ENCODE results near the gene TSPYL6.
"Not testable (repeated sequence)": the region's sequence is repeated elsewhere in the genome, so short reads cannot be mapped to it uniquely, and the experiment has no call there.

- TF ChIP-seq, protein P1, sequence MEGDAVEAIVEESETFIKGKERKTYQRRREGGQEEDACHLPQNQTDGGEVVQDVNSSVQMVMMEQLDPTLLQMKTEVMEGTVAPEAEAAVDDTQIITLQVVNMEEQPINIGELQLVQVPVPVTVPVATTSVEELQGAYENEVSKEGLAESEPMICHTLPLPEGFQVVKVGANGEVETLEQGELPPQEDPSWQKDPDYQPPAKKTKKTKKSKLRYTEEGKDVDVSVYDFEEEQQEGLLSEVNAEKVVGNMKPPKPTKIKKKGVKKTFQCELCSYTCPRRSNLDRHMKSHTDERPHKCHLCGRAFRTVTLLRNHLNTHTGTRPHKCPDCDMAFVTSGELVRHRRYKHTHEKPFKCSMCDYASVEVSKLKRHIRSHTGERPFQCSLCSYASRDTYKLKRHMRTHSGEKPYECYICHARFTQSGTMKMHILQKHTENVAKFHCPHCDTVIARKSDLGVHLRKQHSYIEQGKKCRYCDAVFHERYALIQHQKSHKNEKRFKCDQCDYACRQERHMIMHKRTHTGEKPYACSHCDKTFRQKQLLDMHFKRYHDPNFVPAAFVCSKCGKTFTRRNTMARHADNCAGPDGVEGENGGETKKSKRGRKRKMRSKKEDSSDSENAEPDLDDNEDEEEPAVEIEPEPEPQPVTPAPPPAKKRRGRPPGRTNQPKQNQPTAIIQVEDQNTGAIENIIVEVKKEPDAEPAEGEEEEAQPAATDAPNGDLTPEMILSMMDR (IDR thresholded peaks at IDR 0.05; ENCODE audit: low read depth, low read length, poor library complexity, severe bottlenecking): not testable (repeated sequence)
- TF ChIP-seq EZH2phosphoT487 (IDR thresholded peaks at IDR 0.05; ENCODE audit: borderline replicate concordance, low read length): not testable (repeated sequence)
Observed at GRCh38 chr2:54294665-54295064, 38.6 kb upstream of the TSPYL6 start.
